HepG2 (cell line): ENCODE results near the gene AHR. TPM values are rescaled to one million over a fixed set of nuclear protein-coding genes. Genes with fewer than 3 reads are reported as not detected.

ENCODE experiments used
- ATAC-seq: fragments of 200-7000 bp; cut with Tn5 transposase; 3 replicates; pipeline ENCODE4 v1.9.1; 2020; ENCODE audit warnings: mild to moderate bottlenecking, moderate library complexity
- BruUV-seq: library from RNA; stranded (reverse); fragments of 400-500 nt; replicated peaks from 2 replicates; lab custom pipeline; 2021; lab: Mats Ljungman, UMichigan
- CTCF ChIA-PET: fragments of 300-600 bp; formaldehyde crosslinking; extraction: SDS; loops from one replicate; lab custom pipeline; 2021; ENCODE audit warnings: low total read pairs, inconsistent platforms, low intra/inter-chr PET ratio; lab: Yijun Ruan, JAX
- POLR2A ChIA-PET: fragments of 350-600 bp; sonication (Branson Sonifier 250); formaldehyde crosslinking; loops from one replicate; lab custom pipeline; 2020; ENCODE audit warnings: antibody characterized with exemption, inconsistent platforms; lab: Yijun Ruan, JAX
- DNase-seq: peaks from one replicate; pipeline ENCODE4 v3.0.0-alpha.2; 2015; ENCODE audit warnings: low spot score
- FAIRE-seq: peaks from 3 replicates; lab custom pipeline; 2011; peaks lifted over from hg19 to GRCh38; lab: Jason Lieb, UNC
- H2AFZ ChIP-seq: one replicate; pipeline ENCODE4 v1.6.1; 2011; ENCODE audit warnings: low read length, inconsistent platforms
- H3K27ac ChIP-seq: fragments of 300-600 bp; 3 replicates; pipeline ENCODE4 v1.8.0; 2011; ENCODE audit warnings: mixed run types, mild to moderate bottlenecking, mixed read lengths, low read length, inconsistent platforms; ENCODE audit not compliant: insufficient read depth; ENCODE audit errors: extremely low read length
- H3K27me3 ChIP-seq, 2 experiments: fragments of 200-600 bp in 1 of 2; 2 replicates in 1 of 2; 3 replicates in 1 of 2; pipeline versions ENCODE4 v1.6.0 to v1.8.0; 2011; ENCODE audit warnings: low read length in 2 of 2, mild to moderate bottlenecking in 2 of 2, moderate library complexity in 2 of 2, inconsistent platforms in 1 of 2; ENCODE audit not compliant: insufficient read depth in 2 of 2, control insufficient read depth in 1 of 2
- H3K36me3 ChIP-seq, 2 experiments: fragments of 200-600 bp in 1 of 2; replicated peaks in 1 of 2; 2 replicates in 1 of 2; 3 replicates in 1 of 2; pipeline versions ENCODE4 v1.5.1 to v1.8.0; 2011; ENCODE audit warnings: low read length in 2 of 2, inconsistent platforms in 1 of 2; ENCODE audit not compliant: insufficient read depth in 2 of 2, control insufficient read depth in 1 of 2
- H3K4me1 ChIP-seq: 2 replicates; pipeline ENCODE4 v1.5.1; 2012; ENCODE audit warnings: low read length, inconsistent platforms; ENCODE audit not compliant: insufficient read depth
- H3K4me2 ChIP-seq: 2 replicates; pipeline ENCODE4 v1.6.0; 2011; ENCODE audit warnings: low read depth, low read length, inconsistent platforms
- H3K4me3 ChIP-seq, 3 experiments: fragments of 200-600 bp in 1 of 3; sonication (generic), shearing (Covaris generic) in 1 of 3; replicated peaks in 1 of 3; 2 replicates each; pipeline ENCODE4 v1.5.1; 2011 to 2016; ENCODE audit warnings: low read length in 3 of 3, inconsistent platforms in 2 of 3, low read depth in 2 of 3, mild to moderate bottlenecking in 2 of 3, control low read depth in 1 of 3, mixed read lengths in 1 of 3; ENCODE audit not compliant: insufficient read depth in 1 of 3
- H3K79me2 ChIP-seq: one replicate; pipeline ENCODE4 v1.6.1; 2011; ENCODE audit warnings: low read length, inconsistent platforms; ENCODE audit not compliant: insufficient read depth
- H3K9ac ChIP-seq: 2 replicates; pipeline ENCODE4 v1.6.0; 2011; ENCODE audit warnings: mild to moderate bottlenecking, low read depth, low read length, inconsistent platforms; ENCODE audit not compliant: insufficient read depth
- H3K9me3 ChIP-seq: 2 replicates; pipeline ENCODE4 v1.5.1; 2012; ENCODE audit warnings: mild to moderate bottlenecking, low read length
- H4K20me1 ChIP-seq: 2 replicates; pipeline ENCODE4 v1.6.0; 2011; ENCODE audit warnings: inconsistent platforms, mild to moderate bottlenecking, low read length, moderate library complexity; ENCODE audit not compliant: insufficient read depth
- ARHGAP35 ChIP-seq: sonication (generic); formaldehyde crosslinking; IDR thresholded peaks from 2 replicates; pipeline ENCODE4 v1.9.0; 2022; ENCODE audit warnings: mild to moderate bottlenecking, inconsistent platforms, moderate library complexity, missing genetic modification reagents, borderline replicate concordance
- CHD4 ChIP-seq: fragments of 200-600 bp; sonication (generic); IDR thresholded peaks from 2 replicates; pipeline ENCODE4 v1.7.0; 2017; ENCODE audit warnings: mild to moderate bottlenecking, low read length, borderline replicate concordance
- HCFC1 ChIP-seq: fragments of 150-350 bp; IDR thresholded peaks from 2 replicates; pipeline ENCODE4 v1.6.1; 2014; ENCODE audit warnings: low read depth, low read length
- SMAD1 ChIP-seq: sonication (generic); formaldehyde crosslinking; IDR thresholded peaks from 2 replicates; pipeline ENCODE4 v1.4.0; 2020; ENCODE audit warnings: missing genetic modification reagents, low read depth, mild to moderate bottlenecking, borderline replicate concordance
- YEATS4 ChIP-seq: sonication (generic); formaldehyde crosslinking; IDR thresholded peaks from 2 replicates; pipeline ENCODE4 v1.4.0; 2020; ENCODE audit warnings: missing genetic modification reagents, borderline replicate concordance
- ZMYM2 ChIP-seq: sonication (generic); formaldehyde crosslinking; IDR thresholded peaks from 2 replicates; pipeline ENCODE4 v1.8.0; 2022; ENCODE audit warnings: mild to moderate bottlenecking, missing genetic modification reagents
- ZMYM4 ChIP-seq: sonication (generic); formaldehyde crosslinking; IDR thresholded peaks from 2 replicates; pipeline ENCODE4 v1.8.1; 2023; ENCODE audit warnings: mild to moderate bottlenecking, missing genetic modification reagents
- WGBS: methylation state at CpG from one replicate; pipeline ENCODE4 v1.1.6; 2017; ENCODE audit warnings: low lambda C conversion rate; 5-methylcytosine and 5-hydroxymethylcytosine counted together
- in situ Hi-C: cut with HindIII; loops from 2 replicates; pipeline ENCODE4 v1.10.0; 2017; ENCODE audit warnings: low pct_unique_long_range_greater_than_20kb; ENCODE audit not compliant: extremely low pct_ligation_motif_present
- intact Hi-C: fragments of 100-400 bp; cut with micrococcal nuclease; formaldehyde crosslinking; loops from one replicate; pipeline ENCODE4 v1.10.0; 2022; ENCODE audit not compliant: unreplicated experiment
- polyA plus RNA-seq, 8 experiments: library from polyadenylated mRNA; depleted of rRNA in 3 of 8; stranded (reverse) in 7 of 8; unstranded in 1 of 8; fragments of >200 nt; fragmentation: Illumina TruSeq in 4 of 8; extraction: Trizol in 4 of 8; gene quantifications; 2 replicates each; pipeline versions ENCODE4 v1.2.1 to v1.2.3, GENCODE V29; 2011 to 2016; ENCODE audit warnings: low read depth in 4 of 8, missing spikeins in 1 of 8, mixed read lengths in 1 of 8; ENCODE audit not compliant: insufficient read depth in 1 of 8
- total RNA-seq, 5 experiments: library from RNA; depleted of rRNA; stranded (reverse); fragments of >200 nt; fragmentation: Illumina TruSeq; extraction: Trizol; gene quantifications; 2 replicates each; pipeline ENCODE4 v1.2.3, GENCODE V29; 2016; ENCODE audit warnings: low read depth in 1 of 5
- TF ChIP-seq, protein P1 (sequence below): sonication (generic); formaldehyde crosslinking; conservative IDR thresholded peaks from 2 replicates; pipeline ENCODE4 v1.5.0; 2020; ENCODE audit warnings: missing genetic modification reagents
- TF ChIP-seq, protein P2 (sequence below): sonication (generic); formaldehyde crosslinking; IDR thresholded peaks from 2 replicates; pipeline ENCODE4 v1.8.0; 2022; ENCODE audit warnings: missing genetic modification reagents, mild to moderate bottlenecking, moderate library complexity, borderline replicate concordance
- TF ChIP-seq, protein P3 (sequence below): sonication (generic); formaldehyde crosslinking; IDR thresholded peaks from 2 replicates; pipeline ENCODE4 v1.5.0; 2020; ENCODE audit warnings: missing genetic modification reagents
- TF ChIP-seq, protein P4 (sequence below): sonication (generic); formaldehyde crosslinking; IDR thresholded peaks from 2 replicates; pipeline ENCODE4 v1.8.1; 2023; ENCODE audit warnings: missing genetic modification reagents, mild to moderate bottlenecking, borderline replicate concordance

The AHR gene
- total and polyA plus RNA-seq, 2 of the 13 experiments (the other 11 are each of a cell fraction or from before 2014, with no cell fraction given) = 9.0 to 31.3 TPM

DNA sequence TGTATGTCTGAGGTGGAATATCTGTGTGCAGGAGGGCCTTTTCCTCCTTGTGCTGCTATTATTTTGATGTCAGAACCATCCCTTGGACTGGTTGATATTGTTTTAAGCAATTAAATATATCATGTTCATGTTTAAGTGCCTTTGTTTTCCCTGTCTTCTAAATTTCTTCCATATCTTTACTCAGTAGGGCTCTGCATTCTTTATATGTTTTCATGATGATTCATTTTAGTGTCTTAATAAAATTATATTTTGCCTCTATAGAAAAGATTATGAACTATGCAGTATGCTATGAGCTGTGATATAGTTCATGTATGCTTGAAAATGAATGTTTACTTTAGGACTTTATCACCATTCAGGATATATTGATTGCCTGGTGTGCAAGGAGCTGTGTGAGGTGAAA, 34.8 kb downstream of the AHR start (continued):
- TF ChIP-seq YEATS4 (CRISPR knock-in tag) (no peak), SMAD1 (CRISPR knock-in tag) (no peak), CHD4 (no peak), HCFC1 (no peak)
- TF ChIP-seq, protein P1, sequence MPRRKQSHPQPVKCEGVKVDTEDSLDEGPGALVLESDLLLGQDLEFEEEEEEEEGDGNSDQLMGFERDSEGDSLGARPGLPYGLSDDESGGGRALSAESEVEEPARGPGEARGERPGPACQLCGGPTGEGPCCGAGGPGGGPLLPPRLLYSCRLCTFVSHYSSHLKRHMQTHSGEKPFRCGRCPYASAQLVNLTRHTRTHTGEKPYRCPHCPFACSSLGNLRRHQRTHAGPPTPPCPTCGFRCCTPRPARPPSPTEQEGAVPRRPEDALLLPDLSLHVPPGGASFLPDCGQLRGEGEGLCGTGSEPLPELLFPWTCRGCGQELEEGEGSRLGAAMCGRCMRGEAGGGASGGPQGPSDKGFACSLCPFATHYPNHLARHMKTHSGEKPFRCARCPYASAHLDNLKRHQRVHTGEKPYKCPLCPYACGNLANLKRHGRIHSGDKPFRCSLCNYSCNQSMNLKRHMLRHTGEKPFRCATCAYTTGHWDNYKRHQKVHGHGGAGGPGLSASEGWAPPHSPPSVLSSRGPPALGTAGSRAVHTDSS (CRISPR knock-in tag) = no peak
- TF ChIP-seq, protein P2, sequence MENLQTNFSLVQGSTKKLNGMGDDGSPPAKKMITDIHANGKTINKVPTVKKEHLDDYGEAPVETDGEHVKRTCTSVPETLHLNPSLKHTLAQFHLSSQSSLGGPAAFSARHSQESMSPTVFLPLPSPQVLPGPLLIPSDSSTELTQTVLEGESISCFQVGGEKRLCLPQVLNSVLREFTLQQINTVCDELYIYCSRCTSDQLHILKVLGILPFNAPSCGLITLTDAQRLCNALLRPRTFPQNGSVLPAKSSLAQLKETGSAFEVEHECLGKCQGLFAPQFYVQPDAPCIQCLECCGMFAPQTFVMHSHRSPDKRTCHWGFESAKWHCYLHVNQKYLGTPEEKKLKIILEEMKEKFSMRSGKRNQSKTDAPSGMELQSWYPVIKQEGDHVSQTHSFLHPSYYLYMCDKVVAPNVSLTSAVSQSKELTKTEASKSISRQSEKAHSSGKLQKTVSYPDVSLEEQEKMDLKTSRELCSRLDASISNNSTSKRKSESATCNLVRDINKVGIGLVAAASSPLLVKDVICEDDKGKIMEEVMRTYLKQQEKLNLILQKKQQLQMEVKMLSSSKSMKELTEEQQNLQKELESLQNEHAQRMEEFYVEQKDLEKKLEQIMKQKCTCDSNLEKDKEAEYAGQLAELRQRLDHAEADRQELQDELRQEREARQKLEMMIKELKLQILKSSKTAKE = no peak

DNA sequence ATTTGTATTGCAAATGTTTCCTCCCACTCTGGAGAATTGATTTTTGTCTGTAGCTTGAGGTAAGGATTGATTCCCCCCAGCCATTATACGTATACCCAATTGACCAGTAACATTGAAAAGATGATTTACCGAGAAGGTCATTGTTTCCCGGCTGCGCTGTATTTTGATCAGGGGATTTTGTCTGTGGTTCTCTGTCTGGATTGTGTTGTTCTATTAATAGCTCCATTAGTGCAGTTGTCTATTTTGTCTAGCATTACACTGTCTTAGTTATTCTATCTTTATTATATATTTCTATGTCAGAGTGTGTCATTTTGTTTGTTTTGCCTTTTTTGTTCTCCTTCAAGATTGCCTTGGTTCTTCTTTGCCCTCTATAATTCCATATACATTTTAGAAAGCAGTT, 37.7 kb downstream of the AHR start:
- Histone ChIP-seq H3K4me1 (no peaks in the 10 kb centered on the region), H3K79me2 (peaks cover 2% of the 10 kb centered on the region), H3K36me3 (peaks cover 15 to 70% of the 10 kb centered on the region in 2 experiments; a peak in 4 of 5 replicates), H4K20me1 (0 out of 2 replicates have a peak, but pooled peaks cover 2% of the 10 kb centered on the region), H2AFZ (no peak overlapping the region), H3K4me3 (no peak overlapping the region), H3K9ac (no peak overlapping the region), H3K27me3 (no peaks in the 10 kb centered on the region), H3K4me2 (no peak overlapping the region), H3K9me3 (no peaks in the 10 kb centered on the region), H3K27ac (no peak overlapping the region)
- TF ChIP-seq, protein P3, sequence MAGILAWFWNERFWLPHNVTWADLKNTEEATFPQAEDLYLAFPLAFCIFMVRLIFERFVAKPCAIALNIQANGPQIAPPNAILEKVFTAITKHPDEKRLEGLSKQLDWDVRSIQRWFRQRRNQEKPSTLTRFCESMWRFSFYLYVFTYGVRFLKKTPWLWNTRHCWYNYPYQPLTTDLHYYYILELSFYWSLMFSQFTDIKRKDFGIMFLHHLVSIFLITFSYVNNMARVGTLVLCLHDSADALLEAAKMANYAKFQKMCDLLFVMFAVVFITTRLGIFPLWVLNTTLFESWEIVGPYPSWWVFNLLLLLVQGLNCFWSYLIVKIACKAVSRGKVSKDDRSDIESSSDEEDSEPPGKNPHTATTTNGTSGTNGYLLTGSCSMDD (CRISPR knock-in tag) = no peak
- TF ChIP-seq, protein P4, sequence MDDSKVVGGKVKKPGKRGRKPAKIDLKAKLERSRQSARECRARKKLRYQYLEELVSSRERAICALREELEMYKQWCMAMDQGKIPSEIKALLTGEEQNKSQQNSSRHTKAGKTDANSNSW (CRISPR knock-in tag) = no peak
- no peak for TF ChIP-seq ARHGAP35
- no peak for TF ChIP-seq ZMYM4 (CRISPR knock-in tag)
- TF ChIP-seq ZMYM2 (CRISPR knock-in tag) = no peak
- POLR2A ChIA-PET = no interaction called here
- CTCF ChIA-PET = no interaction called here
- intact Hi-C loops = no loop called here
- ATAC-seq = no peak
- in situ Hi-C loops = no loop called here
- no peak for DNase-seq
- no TSS peak for BruUV-seq
- 100% methylated on average over 4 of the region's 4 CpGs for WGBS
- no peak for FAIRE-seq
